ENCODE measurements around the gene SMURF1.

The SMURF1 gene

DNA sequence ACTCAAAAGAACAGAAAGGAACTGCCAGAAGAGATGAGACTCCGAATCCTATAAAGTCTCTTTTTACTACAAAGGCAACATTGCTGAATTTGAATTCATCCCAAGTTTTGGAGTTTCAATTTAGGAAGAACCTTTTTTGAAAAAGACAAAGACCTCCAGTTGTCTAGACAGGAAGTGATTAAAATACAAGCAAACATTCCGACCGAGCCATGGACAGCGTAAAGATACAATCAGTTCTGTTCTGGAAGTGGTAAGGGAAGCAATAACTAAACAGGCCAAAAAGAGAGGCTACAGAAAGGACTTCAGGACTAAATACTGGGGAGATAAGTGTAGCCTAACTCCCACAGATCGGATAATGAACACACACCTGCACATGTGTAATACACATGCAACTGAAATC is 101.0 kb downstream of the SMURF1 start:
- no peak for DNase-seq

DNA sequence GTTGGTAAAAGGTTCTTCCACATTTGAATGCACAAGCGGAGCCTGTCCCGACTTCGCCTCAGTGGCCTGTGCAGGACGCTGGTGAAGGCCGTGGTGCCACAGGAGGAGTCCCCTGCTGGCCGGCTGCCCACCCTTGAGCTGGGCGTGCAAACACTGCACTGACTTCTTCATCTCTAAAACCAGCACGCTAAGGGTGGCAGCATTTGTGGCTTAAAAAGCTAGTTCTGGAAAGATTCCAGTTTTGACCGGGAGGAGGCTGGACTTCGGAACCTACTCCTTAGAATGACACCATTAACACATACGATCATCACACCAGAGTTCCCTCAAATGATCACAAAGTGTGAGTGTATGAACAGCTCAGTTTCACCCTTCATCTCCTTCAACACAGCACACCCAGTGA is 102.4 kb downstream of the SMURF1 start:
- no peak for DNase-seq

DNA sequence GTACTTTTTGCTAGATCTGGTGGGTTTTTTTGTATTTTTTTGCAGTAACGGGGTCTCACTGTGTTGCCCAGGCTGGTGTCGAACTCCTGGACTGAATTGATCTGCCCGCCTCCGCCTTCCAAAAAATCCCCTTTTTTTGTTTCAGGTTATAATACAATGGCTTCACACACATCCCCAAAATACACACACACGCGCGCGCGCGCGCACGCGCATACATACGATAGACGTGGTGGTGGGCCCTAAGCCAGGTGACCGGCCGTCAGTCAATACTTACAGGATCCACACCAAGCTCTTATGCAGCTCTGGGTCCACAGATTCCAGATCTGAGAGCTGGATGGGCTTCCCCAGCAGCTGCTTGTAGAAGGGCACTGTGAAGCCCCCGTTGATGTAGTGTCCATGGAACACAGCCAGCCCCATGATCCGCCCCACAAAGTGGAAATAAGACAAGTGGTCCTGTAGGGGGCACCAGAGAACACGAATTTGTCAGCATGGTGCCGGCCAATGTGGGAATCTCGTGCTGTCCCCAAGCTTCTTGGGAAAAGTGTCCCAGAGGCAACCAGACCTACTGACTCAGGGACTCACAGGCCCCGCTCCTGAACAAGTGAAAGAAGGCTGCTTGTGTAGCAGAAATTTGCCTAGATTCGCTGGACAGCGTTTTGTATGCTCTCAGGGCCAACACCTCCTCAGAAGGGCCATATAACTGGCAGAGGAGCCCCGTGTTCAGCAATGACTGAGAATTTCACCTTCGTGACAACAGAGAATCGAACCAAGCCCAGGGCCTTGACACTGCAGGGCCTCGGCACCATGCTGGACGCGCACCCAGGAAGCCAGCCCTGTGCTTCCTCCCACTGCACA is 103.6 kb downstream of the SMURF1 start:
- peak; percentile 67 for DNase-seq

DNA sequence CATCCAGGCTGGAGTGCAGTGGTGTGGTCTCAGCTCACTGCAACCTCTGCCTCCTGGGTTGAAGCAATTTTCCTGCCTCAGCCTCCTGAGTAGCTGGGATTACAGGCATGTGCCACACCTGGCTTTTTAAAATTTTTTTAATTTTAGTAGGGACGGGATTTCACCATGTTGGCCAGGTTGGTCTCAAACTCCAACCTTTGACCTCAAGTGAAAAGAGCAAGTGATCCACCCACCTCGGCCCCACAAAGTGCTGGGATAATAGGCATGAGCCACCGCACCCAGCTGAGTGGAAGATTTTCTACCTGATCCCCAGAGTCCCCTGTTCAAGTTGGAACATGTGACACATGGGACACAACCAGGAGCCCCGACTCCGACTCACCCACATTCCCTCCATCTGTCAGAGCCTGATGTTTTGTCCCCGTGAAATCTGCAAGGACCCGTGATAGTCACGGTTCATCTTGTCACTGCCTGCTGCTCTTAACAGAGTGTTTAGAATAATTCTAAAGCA is 104.5 kb downstream of the SMURF1 start:
- peak; percentile 65 for DNase-seq

DNA sequence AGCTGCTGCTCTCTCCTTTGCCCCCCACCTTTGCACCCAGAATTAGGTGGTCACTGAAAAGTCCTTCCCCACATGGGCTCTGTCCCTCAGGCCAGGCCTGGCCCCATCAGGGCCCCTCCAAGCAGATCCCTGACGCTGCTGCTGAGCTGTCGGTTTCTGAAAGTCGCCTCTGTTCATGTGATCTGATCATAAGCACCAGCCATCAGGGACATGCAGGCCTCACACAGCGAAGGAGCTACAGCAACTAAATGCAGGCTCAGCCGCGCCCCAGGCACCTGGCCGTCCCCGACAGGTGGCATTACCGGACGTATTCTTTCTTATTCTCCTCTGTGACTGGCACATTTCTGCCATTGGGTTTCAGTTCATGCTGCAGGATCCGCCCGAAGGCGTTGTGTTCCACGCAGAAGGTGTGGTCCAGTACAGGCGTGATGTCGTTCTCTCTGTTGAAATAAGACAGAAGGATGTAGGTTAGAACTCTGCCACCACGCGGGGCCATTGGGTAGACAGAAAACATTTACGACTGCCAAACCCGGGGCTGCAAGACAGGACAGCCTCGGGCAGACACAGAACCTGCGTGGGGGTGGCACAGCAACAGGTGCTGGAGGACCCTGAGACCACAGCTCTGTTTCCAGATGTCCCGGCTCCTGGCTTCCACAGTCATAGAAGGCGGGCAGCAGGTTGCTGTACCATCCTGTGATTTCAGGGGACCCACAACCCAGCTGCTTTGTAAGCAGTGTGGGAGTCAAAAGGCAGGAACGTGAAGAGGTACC is 105.6 kb downstream of the SMURF1 start:
- no peak for DNase-seq

DNA sequence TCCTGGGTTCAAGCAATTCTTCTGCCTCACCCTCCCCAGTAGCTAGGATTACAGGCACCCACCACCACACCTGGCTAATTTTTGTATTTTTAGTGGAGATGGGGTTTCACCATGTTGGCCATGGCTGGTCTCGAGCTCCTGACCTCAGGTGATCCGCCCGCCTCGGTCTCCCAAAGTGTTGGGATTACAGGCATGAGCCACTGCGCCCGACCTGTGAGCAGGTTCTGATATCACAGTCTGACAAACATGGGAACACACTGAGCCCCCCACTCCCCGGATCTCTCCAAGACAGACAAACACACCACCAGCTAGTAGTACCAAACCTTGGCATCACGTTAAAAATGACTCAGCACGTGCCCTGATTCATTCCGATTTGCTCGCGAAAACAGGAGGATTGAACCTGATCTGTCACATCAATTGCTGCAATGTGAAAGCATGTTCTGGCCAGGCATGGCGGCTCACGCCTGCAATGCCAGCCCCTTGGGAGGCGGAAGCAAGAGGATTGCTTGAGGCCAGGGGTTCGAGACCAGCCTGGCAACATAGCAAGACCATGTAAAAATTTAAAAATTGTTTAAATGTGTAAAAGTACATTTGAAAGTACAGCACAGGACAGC is 106.5 kb downstream of the SMURF1 start:
- no peak for DNase-seq

DNA sequence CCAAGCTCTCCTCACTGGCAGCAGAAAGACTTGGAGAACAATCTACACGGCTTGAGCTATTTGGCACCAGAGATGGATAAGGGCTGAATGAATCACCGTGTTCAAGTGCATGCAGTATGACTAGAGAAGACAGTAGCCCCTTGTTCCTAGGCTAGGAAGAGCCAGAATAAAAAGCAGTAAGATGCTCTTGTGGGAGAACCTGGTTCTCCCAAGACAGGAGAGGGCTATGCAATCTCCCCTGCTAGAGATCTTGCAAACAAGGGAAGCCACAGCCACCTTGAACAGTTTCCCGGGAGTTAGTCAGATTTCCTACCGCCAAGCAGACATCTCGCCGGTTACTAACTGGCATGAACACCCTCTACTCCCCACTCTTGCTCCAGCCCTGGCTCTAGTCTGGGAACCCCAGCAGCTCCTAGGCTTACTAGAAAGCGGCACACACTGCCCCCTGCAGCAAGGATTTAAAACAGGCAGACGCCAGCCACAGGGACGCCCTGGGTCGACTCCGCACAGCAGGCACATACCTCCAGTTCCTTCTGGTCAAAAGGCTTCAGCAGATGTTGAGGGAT is 107.3 kb downstream of the SMURF1 start:
- peak; percentile 2 for DNase-seq

DNA sequence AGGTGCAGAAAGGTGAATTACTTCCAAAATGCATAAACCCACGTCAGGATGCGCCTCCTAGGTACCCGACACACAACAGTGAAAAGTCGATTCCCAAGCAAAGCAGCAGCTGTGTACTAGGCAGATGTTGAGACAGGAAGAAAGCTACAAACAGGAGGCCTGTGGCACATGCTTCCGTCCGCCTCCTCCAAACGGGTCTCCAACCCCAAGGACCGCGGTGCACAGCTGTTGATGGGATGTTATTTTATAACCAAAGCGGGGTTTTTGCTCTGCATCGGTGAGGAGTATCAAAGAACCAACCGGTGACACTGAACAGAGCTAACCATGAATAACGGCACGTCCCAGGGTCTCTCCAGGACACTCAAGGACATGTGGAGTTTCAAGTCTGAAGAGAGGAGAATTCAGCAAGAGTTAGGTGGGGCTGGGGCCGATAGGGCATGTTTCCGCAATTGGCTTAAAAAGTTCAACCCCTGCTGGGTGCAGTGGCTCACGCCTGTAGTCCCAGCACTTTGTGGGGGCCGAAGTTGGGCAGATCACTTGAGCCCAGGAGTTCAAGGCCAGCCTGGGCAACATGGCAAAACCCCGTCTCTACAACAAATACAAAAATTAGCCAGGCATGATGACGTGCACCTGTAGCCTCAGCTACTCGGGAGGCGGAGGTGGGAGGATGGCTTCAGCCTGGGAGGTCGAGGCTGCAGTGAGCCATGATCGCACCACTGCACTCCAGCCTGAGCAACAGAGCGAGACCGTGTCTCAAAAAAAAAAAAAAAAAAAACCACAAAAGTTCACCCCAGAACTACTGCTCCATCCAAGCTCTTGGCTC is 108.0 kb downstream of the SMURF1 start:
- DNase-seq = no peak

DNA sequence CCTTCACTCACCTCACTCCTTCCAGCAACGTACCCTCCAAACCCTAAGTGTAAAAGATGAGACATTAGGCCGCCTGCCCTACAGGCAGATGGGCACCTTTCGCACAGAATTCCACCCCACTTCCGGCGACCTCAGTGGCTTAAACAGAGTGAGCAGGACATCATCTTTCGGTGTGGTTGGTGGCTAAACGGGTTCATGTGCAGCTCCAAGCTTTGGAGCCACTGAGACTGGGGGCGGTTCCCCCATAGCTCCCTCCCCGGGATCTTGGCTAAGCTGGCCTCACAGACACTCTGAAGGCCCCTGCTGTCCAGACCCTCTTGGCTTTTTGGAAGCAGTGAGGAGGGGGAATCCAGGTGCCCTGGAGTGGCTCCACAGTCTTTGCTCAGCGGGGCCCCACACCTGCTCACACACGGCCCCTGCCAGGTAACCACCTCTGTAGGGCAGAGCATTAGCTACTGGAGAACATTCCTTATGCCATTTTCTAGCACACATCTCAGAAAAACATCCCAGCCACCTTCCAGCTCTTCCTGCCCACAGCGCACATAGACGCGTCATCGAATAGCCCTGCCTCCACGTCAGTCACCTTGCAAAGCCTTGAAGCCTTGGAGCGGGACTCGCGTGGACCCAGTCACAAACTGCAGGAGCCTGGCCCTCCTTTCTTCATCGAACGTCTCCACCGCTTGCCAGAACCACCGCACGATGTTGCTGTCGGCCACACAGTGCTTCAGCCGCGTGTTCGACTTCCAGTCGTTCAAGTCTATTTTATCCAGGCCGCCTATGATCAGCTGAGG is 108.8 kb downstream of the SMURF1 start:
- no peak for DNase-seq

DNA sequence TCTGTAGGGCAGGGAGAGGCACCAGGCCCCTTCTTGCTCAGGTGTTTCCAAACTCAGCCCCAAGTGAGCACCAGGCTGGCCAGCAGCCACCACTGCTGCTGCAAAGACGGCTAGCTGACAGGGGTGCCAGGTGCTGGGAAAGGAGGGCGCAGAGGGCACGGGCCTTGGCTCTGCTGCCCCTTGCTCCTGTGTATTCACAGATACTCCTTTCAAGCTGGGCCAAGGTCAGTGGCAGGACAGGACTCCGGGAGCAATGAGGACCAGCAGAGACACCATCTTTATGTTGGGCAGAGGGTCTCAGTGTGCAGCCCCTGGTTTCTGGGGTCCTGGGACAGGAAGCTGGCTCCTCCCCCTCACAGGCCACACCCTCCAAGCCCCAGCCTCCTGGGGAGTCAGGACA is 110.1 kb downstream of the SMURF1 start:
- DNase-seq = no peak

DNA sequence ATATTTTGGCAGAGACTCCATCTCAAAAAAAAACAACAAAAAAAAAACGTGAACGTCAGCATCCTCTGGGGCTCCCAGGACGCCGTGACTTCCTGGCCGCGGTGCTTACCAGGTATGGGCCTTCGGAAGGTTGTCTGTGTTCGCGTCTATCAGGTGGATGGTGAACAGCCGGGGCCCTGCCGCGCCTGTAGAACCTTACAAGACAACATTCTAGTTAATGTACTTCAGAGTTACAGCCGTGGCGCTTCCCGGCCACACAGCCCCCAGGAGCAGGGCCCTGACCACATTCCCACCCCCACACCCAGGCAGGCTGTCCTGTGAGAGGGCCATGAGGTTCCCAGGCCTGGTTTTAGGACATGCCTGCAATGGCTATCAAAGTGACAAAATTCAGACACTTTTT is 111.0 kb downstream of the SMURF1 start:
- DNase-seq = no peak

DNA sequence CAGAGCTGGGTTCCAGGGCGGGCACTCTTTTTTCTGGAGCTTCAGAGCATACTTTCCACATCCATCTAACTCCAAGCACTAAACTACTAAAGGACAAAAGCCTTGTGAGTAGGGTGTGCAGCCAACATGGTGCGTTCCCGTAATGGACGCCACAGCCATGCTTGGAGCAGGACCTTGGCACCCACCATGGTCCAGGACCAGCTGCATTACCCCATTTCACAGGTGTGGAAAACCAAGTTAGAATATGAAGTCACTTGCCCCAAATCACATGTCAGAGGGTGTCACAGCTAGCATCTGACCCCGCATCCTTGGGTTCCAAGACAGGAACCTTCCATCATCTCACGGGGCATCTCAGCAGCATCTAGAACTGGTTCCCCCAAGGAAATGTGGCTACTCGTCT is 112.4 kb downstream of the SMURF1 start:
- no peak for DNase-seq

DNA sequence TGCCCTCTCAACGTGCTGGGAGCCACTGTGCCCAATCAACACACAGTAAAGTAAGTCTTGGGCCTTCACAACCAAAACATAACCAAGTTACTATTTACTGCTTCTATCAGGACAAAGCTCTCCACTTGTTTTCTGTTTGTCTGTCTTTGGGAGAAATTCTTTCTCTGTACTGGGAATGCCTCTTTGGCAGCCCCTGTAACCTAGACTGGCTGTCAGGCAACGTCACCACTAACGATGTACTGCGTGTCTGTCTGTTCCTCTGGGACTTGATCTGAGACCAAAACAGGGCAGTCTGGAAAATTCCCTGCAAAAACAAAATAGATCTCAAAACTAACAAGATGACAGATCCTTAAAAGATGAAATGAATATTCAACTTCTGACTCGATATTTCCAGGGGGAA is 113.0 kb downstream of the SMURF1 start:
- no peak for DNase-seq

DNA sequence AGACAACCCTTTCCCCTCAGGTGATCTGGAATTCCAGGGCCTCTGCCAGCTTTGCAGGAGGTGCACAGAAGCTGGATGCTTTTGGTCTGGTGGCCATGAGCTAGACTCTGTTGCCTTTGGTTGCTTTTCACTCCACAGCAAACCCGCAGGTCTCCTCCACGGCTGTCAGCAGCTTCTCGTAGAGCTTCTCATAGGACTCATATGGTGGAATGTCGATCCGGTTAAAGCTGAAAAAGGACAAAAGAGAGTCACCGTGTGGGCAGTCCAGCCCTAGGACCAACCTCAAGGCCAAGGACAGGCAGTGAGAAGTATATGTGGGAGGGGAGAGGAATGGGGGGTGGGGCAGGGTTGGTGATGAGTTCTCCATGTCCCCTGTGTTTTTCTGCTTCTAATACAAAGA is 113.5 kb downstream of the SMURF1 start:
- DNase-seq = no peak

DNA sequence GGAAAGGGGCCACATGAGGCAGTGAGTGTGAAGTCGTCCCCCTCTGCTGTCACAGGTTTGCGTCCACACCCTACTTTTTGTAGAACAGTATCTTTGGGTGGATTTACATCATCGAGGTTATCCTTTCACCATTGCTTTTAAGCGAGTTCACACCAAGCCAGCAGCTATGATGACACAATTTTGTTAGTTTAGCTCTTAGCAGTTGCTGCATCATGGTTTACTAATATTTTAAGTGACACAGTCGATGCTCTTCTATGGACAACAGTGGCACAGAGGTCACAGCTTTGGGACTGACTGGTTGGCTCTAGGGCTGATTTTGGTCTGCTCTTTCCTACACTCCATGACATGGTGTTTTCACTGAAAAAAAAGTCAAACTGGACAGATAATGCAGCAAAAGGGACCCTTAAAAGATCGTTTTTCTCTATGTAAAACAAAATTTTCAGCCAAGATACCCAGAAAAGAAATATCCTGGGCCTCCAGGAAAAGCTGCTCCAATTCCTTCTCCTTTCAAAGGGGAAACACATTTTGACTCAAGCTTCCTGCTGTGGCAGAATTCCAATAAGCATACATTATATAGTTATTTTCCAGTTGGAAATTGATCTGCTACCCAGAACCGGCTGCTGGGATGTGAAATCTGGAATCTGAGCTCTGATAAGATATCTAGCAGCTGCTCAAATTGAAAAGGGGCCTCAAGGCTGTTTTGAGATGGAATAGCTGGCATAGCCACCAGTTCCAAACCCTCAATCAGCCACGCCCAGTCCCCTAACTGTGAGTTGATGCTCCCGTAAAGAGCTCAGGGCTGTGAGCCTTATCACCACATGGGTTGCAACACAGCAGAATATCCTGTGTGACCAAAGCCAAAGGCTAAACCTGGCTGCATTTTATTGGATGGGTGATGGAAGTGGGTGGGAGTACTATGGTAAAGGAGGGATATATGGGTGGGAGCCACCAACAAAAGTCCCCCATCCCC is 114.2 kb downstream of the SMURF1 start:
- peak; percentile 12 for DNase-seq

DNA sequence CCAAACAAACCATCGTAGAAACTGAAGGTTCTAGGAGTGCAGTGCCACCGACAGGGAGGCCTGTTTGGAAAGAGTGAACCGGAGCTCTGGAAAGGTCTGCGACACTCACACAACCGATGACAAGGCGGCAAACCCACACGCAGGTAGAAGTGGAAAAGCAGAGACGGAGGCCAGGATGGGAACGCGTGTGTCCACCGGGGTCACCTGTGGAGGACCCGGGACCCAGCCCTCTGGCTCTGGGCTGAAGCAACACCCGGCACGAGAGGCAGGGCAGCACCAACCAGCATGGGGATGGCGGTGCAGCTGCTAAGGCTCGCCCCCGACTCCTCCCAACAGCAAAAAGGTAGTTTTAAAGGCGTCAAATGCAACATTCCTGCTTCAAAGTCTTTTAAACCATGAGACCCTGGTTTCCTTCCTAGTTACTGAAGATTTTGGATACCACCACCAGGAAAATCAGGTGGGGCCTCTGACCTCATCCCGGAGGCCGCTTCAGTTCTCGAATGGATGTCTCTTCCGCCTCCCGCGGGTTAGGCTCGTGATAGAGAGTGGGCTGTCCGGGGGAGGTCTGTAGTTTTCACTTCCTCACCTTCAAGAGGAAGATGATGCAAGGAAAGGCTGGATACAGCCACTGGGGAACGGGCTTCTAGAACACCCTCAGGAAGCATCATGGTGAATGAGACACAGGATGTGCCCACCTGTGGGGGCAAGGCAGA is 115.5 kb downstream of the SMURF1 start:
- no peak for DNase-seq

DNA sequence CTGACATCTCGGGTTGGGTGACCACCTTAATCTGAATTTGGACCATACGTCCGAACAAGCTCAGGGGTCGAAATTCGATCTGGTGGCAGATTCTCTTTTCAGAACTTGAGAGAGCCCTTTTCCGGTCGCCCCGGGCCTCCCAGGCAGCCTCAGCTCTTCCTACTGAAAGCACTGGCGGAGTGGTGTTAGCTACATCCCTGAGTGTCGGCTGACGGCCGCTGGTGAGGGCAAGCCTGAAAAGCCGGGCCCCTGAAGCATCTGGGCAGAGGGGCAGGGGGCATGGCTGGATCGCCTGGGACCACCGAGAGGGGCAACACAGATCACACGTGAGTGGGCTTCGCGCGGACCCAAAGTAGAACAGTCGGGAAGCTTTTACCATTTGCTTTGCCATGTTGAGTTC is 116.1 kb downstream of the SMURF1 start:
- no peak for DNase-seq

DNA sequence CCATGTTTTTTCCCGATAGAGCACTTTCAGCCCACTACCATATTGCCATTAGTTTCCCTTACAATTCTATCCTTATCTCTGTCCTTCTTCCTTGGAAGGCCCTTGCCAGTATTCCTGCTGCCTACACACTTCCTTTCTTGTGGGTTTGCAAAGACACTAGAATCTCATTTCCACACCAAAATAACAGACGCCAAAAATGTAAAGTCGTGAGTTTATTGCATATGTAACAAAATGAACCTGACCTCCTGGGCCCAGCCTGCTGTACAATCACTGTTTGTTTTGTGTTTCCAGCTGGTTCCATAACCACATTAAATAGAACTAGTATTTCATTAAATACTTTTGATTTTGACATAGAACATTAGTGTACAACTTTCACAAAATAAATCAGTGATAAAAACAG is 116.7 kb downstream of the SMURF1 start:
- no peak for DNase-seq

DNA sequence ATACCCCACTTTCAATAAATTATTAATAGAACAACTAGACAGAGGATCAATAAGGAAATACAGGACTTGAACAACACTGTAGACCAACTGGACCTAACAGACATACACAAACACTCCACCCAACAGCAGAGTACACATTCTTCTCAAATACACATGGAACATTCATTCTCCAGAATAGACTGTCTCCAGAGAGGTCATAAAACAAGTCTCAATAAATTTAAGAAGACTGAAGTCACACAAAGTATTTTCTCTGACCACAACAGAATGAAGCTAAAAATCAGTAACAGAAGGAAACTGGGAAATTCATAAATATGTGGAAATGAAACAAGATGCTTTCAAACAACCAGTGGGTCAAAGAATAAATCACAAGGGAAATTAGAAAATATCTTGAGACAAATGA is 119.8 kb downstream of the SMURF1 start:
- DNase-seq = no peak
